AG10803 (cell line): ENCODE measurements around the gene AHRR.
A peak's percentile ranks its signal among the peaks of the same experiment; 100 is the strongest.

Experiments used
- DNase-seq: peaks from one replicate; pipeline ENCODE4 v3.0.0; 2010; ENCODE audit warnings: low read depth
- H3K4me3 ChIP-seq: 2 replicates; pipeline ENCODE4 v1.5.1; 2011; ENCODE audit warnings: mild to moderate bottlenecking, low read length, control low read depth
- CTCF ChIP-seq: conservative IDR thresholded peaks from 2 replicates; pipeline ENCODE4 v1.5.1; 2011; ENCODE audit warnings: mild to moderate bottlenecking, low read length, control low read depth, inconsistent platforms

The AHRR gene

GRCh38 chr5:370959-371810 lies 49.7 kb downstream of the AHRR start:
- peak; percentile 11 for DNase-seq
- TF ChIP-seq CTCF: no peak
- H3K4me3 ChIP-seq: no peak overlapping the region

GRCh38 chr5:371811-372555 lies 50.5 kb downstream of the AHRR start:
- TF ChIP-seq CTCF: no peak
- H3K4me3 ChIP-seq: no peak overlapping the region
- peak; percentile 40 for DNase-seq

- DNase-seq: no peak
- no peak for TF ChIP-seq CTCF
- no peak overlapping the region for H3K4me3 ChIP-seq
Observed at GRCh38 chr5:372556-372995, 51.1 kb downstream of the AHRR start.

GRCh38 chr5:372996-373709 lies 51.6 kb downstream of the AHRR start:
- TF ChIP-seq CTCF: no peak
- no peak overlapping the region; the same call in 1 of the 2 replicates for H3K4me3 ChIP-seq
- DNase-seq: no peak

DNA sequence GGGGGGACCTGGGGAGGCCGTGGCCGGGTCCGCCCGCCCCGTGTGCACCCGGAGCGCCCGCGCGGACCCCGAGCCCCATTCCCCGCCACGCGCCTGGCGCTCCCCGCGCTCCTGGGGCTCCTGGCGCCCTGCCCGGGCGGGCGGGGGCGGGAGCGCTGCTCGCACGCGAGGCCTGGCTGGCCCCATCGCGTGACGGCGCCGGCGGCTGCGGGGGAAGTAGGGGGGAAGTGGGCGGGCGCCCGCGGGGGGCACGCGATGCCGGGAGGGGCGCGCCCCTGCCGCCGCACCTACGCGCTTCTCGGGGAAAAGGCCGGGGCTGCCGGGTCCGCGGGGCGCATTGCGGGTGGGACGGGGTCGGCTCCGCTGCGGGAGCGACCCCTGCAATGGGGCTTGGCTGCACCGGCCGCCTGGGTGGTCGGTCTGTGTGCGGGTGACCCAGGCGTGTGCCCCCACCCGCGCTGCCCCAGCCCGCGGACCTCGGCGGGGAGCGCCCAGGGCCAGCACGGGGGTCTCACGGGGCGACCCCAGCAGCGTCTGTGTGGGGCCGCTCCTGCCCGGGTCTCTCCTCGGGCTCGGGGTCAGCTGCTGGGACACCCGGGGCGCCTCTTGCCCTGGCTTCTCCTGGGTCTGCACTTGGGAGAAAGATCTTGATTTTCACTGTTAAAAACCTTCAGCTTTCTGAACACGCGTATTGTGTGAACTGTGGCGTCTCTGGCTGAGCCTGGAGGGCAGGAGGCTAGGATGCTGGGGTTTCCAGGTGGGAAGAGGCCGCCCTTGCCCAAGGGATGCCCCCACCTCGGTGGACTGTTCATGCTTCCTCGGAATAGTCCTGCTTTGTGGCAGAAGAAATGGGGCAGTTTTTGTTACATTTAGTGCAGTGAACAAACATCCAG lies 52.4 kb downstream of the AHRR start:
- no peak for TF ChIP-seq CTCF
- DNase-seq: peak; percentile 74
- H3K4me3 ChIP-seq: peak overlapping the region; percentile 22

DNA sequence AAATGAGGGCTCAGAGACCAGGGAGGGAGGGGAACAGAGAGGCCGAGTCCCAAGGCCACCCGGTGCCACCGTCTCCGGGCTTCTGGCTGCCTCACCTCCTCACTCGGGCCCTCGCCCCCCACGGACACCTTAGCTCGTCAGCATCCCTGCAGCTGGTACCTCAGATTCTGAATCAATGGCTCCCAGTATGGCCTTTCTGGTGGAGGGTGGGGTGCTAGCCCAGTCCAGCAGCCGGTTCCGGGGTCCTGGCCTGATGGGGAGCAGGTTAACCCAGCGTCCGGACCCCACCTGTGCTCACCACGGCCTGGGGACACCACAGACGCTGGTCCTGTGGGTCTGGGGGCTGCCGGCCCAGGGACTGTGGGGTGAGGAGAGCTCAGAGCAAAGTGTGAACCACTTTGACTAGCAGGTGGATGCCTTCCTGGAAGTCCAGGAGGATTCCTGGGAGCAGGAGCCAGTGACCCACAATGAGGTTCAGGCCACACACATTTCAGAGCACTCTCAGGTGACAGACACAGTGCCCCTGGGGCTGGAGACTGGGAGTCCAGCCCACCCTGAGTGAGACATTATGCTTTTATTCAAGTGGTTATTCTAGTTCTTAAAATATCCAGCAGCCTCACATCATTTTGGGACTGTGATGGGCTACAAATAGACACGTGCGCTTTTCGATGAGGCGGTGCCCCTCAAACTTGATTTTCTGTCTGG lies 53.3 kb downstream of the AHRR start:
- TF ChIP-seq CTCF: no peak
- no peak overlapping the region for H3K4me3 ChIP-seq
- DNase-seq: no peak
